NCI-H1092 treated with DMSO at 0.1 percent for 48 hours (cell line): ENCODE results near the gene MLXIP.
"Not testable (repeated sequence)": the region's sequence is repeated elsewhere in the genome, so short reads cannot be mapped to it uniquely, and the experiment has no call there.

Experiments
- DNase-seq: peaks from one replicate; lab custom pipeline; 2025; lab: John Stamatoyannopoulos, UW

MLXIP gene

GRCh38 chr12:122150127-122150681 is 71.6 kb downstream of the MLXIP start:
- no peak for DNase-seq

- no peak for DNase-seq
Measured at GRCh38 chr12:122152754-122153153, 74.2 kb downstream of the MLXIP start.

- no peak for DNase-seq
Measured at GRCh38 chr12:122155705-122156104, 77.1 kb downstream of the MLXIP start.

- DNase-seq = no peak
Measured at GRCh38 chr12:122158700-122159285, 80.2 kb downstream of the MLXIP start.

- peak; percentile 11 for DNase-seq
Measured at GRCh38 chr12:122159882-122160281, 81.3 kb downstream of the MLXIP start.

GRCh38 chr12:122160761-122161160 is 82.2 kb downstream of the MLXIP start:
- DNase-seq = no peak

GRCh38 chr12:122161682-122162081 is 83.1 kb downstream of the MLXIP start:
- DNase-seq = no peak

- DNase-seq = no peak
Measured at GRCh38 chr12:122162976-122163375, 84.4 kb downstream of the MLXIP start.

- no peak for DNase-seq
Measured at GRCh38 chr12:122166422-122167349, 88.1 kb downstream of the MLXIP start.

GRCh38 chr12:122167356-122167925 is 88.9 kb downstream of the MLXIP start:
- DNase-seq = no peak

GRCh38 chr12:122168492-122168891 is 89.9 kb downstream of the MLXIP start:
- no peak for DNase-seq

- DNase-seq = no peak
Measured at GRCh38 chr12:122171399-122171798, 92.8 kb downstream of the MLXIP start.

- DNase-seq = no peak
Measured at GRCh38 chr12:122172262-122172939, 93.8 kb downstream of the MLXIP start.

- DNase-seq = no peak
Measured at GRCh38 chr12:122174155-122174845, 95.7 kb downstream of the MLXIP start, which contains the start of gene IL31. IL31 (minus strand) TSS chr12:122174221; CDS start chr12:122174172, 49 bp downstream.

GRCh38 chr12:122176473-122176872 is 97.9 kb downstream of the MLXIP start:
- DNase-seq = not testable (repeated sequence)

GRCh38 chr12:122182887-122183587 is 104.5 kb downstream of the MLXIP start, which contains the start of gene LRRC43:
LRRC43 (plus strand) TSS chr12:122183123; CDS start chr12:122183145, 22 bp downstream.
- peak; percentile 42 for DNase-seq

- no peak for DNase-seq
Measured at GRCh38 chr12:122183588-122183940, 105.0 kb downstream of the MLXIP start.

GRCh38 chr12:122184517-122184916 is 106.0 kb downstream of the MLXIP start:
- DNase-seq = no peak

- DNase-seq = no peak
Measured at GRCh38 chr12:122185079-122185478, 106.5 kb downstream of the MLXIP start.

- no peak for DNase-seq
Measured at GRCh38 chr12:122185494-122186082, 107.0 kb downstream of the MLXIP start.
